ENCODE data around the gene DCX.

DNA sequence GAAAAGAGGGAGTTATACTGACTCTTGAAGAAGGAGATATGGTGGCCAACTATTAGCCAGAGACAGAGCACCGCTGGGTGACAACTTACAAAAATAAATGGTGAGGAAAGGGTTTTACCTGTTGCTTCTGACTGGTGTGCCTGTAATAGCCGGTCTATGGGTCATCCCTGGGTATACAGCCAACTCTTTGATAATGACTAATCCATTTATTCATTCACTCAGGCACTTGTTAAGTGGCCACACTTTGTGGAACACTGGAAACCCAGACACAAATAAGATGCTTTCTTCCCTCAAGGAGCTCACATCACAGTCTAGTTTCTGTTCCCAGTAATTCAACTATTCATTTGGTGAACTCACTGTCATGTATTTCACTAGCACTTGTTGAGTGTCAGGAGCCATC, 128.5 kb downstream of the DCX start:
- TF ChIP-seq, protein P1, sequence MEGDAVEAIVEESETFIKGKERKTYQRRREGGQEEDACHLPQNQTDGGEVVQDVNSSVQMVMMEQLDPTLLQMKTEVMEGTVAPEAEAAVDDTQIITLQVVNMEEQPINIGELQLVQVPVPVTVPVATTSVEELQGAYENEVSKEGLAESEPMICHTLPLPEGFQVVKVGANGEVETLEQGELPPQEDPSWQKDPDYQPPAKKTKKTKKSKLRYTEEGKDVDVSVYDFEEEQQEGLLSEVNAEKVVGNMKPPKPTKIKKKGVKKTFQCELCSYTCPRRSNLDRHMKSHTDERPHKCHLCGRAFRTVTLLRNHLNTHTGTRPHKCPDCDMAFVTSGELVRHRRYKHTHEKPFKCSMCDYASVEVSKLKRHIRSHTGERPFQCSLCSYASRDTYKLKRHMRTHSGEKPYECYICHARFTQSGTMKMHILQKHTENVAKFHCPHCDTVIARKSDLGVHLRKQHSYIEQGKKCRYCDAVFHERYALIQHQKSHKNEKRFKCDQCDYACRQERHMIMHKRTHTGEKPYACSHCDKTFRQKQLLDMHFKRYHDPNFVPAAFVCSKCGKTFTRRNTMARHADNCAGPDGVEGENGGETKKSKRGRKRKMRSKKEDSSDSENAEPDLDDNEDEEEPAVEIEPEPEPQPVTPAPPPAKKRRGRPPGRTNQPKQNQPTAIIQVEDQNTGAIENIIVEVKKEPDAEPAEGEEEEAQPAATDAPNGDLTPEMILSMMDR (conservative IDR thresholded peaks at IDR 0.05): no peak
- TF ChIP-seq ZFX (IDR thresholded peaks at IDR 0.05): no peak

Data from C4-2B (cell line).